PFSK-1 (cell line): Measurements from ENCODE around the gene SMCO4.

Source experiments
- FOXP2 ChIP-seq: optimal IDR thresholded peaks from 2 replicates; pipeline ENCODE3; 2011; ENCODE audit warnings: borderline replicate concordance, control low read depth, inconsistent platforms; ENCODE audit not compliant: insufficient read depth; ENCODE audit errors: extremely low read length, extremely low read depth
- POLR2AphosphoS5 ChIP-seq: IDR thresholded peaks from 2 replicates; pipeline ENCODE4 v1.6.1; 2012; ENCODE audit warnings: low read depth, mild to moderate bottlenecking, control low read depth, low read length, moderate library complexity
- REST ChIP-seq, 2 experiments: IDR thresholded peaks; 2 replicates each; pipeline versions ENCODE4 v1.6.1 to v1.8.0; 2011 to 2012; ENCODE audit warnings: low read depth in 2 of 2, low read length in 2 of 2, control low read depth in 1 of 2, inconsistent platforms in 1 of 2, mild to moderate bottlenecking in 1 of 2, moderate library complexity in 1 of 2; ENCODE audit not compliant: insufficient read depth in 1 of 2
- SIN3A ChIP-seq: IDR thresholded peaks from 2 replicates; pipeline ENCODE4 v1.6.1; 2012; ENCODE audit warnings: mild to moderate bottlenecking, low read length, moderate library complexity, borderline replicate concordance; ENCODE audit not compliant: insufficient read depth
- TAF1 ChIP-seq: IDR thresholded peaks from 2 replicates; pipeline ENCODE4 v1.6.1; 2012; ENCODE audit warnings: low read length, control low read depth, borderline replicate concordance; ENCODE audit not compliant: insufficient read depth

- TF ChIP-seq TAF1 (no peak), POLR2AphosphoS5 (no peak), REST (IDR thresholded peaks at IDR 0.05; ENCODE audit: insufficient read depth in 1 of 2, low read depth in 2 of 2, low read length in 2 of 2) (no peak), SIN3A (no peak), FOXP2 (no peak)
These were observed 3.8 kb upstream of the SMCO4 start for GRCh38 chr11:93547028-93547427.
